Erythroblast (primary cell): ENCODE data around the gene DHX36.

Experiments used
- GATA1 ChIP-seq: IDR thresholded peaks from 2 replicates; pipeline ENCODE4 v1.6.1; 2011; ENCODE audit warnings: low read depth, mild to moderate bottlenecking, control low read depth, low read length, moderate library complexity
- POLR2A ChIP-seq: IDR thresholded peaks from 2 replicates; pipeline ENCODE4 v1.6.1; 2011; ENCODE audit warnings: mild to moderate bottlenecking, low read length

GRCh38 chr3:154273381-154273780 lies 50.9 kb downstream of the DHX36 start:
- no peak for TF ChIP-seq POLR2A
- TF ChIP-seq GATA1, result no peak
